Measurements from ENCODE around the gene C2CD3. TPM values are rescaled to one million over a fixed set of nuclear protein-coding genes. Genes with fewer than 3 reads are reported as not detected.

Gene C2CD3
- total RNA-seq, 1 donor from 2014 or later: 9.6 TPM

DNA sequence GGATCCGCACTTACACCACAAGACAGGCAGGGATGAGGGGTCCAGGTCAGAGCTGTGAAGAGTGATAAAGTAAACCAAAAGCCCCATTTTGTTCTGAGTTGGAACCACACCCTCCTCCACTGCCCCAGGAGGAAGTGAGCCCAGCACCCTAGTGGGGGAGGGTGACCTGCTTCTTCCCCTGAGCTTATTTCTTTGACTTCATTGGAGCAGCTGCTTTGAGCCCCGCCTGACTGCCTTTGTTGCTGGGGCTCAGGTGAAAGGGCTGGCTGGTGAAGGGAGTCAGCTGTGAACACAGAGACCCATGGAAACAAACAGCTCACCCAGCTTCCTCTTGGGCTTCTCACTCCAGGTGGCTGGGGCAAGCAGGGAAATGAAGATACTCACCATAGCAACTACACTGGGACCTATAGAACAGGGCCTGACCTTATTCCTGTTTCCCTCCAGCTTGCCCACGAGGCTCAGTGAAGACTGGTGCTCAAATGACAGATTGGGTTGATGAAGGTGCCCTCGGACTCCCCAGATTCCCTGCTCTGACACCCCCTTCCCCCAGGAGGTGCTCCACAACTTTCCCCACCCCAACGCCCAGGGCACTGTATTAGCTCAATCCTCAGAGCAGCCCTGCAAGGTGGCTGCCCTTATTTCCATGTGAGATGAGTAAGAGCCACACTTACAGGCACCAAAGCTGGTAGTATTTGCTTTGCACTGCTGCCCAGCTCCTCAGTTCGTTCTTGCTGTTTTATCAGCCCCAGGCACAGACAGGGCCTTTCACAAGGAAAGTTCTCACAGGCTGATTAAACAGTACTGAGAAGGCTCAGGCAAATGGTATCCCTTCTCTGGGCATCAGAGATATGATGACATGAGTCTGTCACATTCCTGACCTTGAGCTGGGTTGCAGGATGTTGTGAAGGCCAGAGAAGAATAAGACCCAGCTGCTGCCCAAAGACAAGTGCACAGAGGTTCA, 190.5 kb downstream of the C2CD3 start:
- ATAC-seq (no peak), DNase-seq (ENCODE audit: missing footprints) (peak; percentile 77)
- intact Hi-C loops (cut with DNase I): no loop called here

DNA sequence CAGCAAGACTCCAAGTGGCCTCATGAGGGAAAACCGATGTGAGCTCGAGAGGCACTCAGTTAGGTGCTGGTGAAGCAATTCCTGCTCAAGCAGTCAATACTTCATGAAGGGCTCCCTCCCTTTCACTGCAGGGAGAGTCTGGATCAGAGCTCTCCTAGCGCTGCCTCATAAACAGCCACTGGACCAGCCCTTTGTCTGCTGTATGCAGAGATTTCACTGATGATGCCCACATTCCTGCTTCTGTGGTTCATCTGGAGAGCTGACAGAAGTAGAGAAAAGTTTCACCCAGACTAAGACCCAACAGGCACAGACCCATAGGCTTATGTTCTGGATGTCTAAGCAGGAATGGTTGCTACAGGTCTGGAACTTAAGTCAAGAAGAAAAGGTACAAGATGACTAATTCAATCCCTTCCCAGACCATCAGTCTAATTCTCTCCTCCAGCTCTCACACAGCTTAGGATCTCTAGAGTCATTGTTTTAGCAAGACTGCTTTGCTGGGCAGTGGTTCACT, 192.2 kb downstream of the C2CD3 start:
- no peak for ATAC-seq
- intact Hi-C loops (cut with DNase I): no loop called here
- no peak for DNase-seq (ENCODE audit: missing footprints)

DNA sequence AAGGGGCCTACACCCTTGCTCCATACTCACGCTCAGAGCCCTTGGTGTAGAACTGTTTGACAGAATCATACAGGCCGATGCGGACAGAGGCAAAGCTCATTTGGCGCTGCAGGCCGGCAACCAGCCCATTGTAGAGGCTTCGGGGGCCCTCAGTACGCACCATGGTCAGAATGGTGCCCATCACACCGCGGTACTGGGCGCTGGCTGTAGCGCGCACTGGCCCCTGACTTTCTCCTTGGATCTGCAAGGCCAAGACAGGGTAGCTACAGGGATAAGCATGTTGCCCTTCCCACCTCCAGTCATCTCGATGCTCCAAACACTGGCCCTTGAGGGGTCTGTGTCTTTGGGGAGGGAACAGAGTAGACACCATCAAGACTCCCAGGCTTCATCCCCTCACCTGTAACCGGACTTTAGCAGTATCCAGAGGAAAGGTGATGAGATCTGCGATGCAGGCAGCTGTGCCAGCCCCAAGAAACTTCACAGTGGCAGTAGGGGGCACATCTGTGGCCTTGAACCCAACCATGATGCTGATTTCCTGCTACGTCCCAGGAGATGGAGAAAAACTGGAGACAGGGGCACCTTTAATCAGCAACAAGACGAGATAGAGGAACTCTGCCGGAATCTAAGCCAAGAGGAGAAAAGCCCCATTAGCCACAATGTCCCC, 192.8 kb downstream of the C2CD3 start:
- ATAC-seq (no peak), DNase-seq (ENCODE audit: missing footprints) (no peak)
- intact Hi-C loops (cut with DNase I): no loop called here

DNA sequence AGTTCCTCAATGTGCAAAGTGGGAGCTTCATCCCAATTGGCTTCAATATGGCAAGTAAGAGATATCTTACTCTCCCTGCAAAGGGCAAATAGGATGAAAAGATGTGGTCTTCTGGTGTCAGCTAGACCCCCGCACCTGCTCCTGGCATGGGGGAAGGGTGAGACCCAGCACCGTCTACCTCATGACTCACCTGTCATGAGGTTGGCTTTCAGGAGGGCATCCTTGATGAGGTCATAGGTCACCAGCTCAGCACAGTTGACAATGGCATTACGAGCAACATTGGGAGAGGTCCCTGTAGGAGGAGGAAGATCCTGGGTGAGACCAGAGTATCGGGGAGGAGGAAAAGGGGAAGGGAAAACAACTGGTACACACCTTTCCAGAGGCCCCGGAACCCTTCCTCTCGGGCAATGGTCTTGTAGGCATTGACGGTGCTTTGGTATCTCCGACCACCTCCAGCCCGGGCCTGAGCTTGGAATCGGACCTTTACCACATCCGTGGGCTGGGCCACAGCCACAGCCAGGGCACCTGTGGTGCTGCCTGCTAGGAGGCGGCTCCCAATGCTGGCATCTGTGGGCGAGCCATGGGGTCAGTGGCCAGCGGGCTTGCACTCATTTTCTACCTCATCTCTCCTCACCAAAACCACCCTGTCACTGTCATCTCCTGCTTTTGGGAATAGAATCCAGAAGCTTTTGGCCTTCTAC, 194.2 kb downstream of the C2CD3 start:
- DNase-seq (ENCODE audit: missing footprints) (no peak), ATAC-seq (no peak)
- intact Hi-C loops (cut with DNase I): no loop called here

DNA sequence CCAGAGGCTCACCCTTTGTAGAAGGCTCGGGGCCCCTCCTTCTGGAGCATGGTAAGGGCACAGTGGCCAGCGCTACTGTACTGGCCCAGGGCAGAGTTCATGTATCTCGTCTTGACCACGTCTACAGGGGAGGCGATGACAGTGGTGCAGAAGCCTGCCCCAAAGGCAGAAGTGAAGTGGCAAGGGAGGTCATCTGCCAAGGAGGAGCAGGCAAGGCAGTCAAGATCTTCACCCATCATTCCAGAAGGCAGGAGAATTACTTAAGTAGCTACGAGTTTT, 195.4 kb downstream of the C2CD3 start:
- ATAC-seq: no peak
- no peak for DNase-seq (ENCODE audit: missing footprints)
- intact Hi-C loops (cut with DNase I): no loop called here

DNA sequence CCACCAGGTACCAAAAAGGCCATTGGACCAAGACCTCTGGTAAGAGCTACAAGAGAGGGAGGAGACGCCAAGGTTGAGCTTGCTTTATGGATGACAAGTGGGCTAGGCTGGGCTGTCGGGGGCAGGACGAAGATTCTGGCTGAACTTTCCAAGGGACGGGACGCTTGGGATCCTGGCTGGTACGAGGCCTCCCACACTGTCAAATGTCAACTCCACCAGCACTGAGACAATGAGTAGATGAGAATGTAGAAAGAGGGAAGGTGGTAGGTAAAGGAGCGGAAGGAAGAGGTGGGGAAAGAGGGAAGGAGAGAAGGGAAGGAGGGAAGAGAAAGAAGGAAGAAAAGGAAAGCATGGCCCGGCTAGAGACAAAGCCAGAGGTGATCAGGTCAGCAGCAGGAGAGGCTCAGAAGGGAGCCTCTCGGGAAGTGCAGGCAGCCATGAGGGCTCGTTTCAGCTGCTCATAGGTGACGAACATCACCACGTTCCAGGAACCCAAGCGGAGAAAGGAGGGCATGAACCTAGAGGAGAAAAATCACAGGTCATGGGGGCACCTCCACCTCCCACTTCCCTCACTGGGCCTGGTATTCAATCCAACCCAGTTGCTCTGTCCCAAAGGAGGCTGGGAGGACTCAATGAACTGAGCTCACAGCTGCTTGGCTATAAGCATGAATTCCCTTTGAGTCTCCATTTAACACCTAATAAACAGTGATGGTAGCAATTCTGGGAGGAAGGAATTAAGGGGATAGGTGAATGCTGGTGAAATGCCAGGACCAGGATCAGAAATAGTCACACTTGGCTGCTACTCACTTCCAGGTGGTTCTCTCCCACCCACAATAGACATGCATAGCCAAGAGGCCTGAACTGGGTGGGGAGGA, 196.0 kb downstream of the C2CD3 start:
- DNase-seq (ENCODE audit: missing footprints) (no peak), ATAC-seq (no peak)
- intact Hi-C loops (cut with DNase I): no loop called here

DNA sequence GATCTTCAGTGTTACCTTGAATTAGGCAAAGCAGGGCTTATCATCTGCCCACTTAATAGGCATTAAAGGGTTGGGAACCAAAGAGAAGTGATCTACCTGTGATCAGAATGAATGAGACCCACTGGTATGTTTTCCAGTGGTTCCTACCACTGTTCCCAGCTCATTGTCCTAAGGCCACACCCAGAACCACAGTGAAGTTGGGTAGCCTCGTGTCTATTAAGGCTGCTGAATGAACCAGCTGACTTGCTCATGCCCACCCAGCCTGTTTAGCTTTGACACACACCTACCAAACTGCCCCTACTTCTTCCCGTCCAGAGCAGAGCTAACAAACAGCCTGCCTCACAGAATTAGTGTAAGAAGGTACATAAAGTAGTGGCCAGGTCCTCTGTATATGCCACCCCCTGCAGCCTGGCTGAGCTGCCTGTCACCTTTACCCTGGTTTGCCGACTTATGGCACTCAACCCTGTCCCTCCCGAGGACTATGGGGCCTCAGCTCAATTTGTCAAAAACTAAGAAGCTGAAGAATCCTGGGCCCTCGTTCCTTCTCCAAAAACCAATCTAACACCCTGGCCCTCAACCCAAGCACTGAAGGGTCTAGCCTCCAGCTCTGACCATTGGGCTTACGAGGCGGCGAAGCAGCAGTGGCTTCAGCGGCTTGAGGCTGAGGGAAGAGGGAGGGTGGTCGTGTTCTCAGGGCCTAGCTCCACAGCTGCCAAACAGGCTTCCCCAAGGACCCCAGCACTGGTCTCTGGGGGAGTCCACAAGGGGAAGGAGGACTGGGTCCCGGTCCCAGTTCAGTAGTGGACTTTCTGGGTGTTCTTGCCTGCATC, 198.0 kb downstream of the C2CD3 start:
- ATAC-seq (no peak), DNase-seq (ENCODE audit: missing footprints) (no peak)
- intact Hi-C loops (cut with DNase I): no loop called here

DNA sequence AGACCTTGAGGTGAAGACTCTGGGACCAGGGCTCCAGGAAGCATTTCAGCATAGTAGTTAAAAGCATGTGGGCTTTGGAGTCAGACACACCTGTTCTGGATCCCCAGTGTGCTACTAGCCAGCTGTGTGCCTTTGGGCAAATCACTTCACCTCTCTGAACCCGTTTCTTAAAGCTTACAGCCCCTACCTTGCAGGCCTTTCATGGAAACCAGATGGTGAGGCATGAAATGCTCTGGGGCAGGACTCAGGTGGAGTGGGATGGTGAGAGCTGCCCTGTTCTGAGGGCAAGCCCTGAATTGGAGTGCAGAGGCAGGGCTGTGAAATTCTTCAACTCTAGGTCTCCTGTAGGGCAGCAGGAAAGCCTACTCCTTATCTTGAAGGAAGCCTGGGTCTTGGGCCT, 198.6 kb downstream of the C2CD3 start:
- ATAC-seq (no peak), DNase-seq (ENCODE audit: missing footprints) (no peak)
- intact Hi-C loops (cut with DNase I): no loop called here

DNA sequence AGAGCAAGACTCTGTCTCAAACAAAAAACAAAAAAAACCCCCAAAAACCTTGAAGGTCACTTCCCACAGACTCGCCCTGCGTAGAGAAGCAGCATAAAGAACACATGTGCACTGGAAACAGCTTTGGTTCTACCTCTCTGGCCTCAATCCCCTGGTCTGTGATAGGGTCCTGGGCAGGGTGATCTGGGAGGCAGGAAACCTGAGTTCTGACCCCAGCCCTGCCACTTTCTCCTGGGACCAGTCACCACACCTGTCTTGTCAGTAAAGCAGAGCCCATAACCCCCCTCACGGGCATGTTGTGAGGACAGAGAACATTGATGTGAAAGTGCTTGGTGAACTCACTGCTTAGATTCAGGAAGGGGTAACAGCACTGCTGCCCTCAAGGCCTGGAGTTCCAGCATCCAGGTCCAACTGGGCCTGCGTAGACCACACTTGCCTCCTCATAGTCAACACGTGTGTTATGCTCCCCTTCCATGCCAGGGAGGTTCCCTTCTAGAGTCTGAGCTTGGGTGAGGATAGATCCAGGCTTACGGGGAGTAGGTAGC, 199.6 kb downstream of the C2CD3 start:
- intact Hi-C loops (cut with DNase I): no loop called here
- ATAC-seq (no peak), DNase-seq (ENCODE audit: missing footprints) (no peak)

DNA sequence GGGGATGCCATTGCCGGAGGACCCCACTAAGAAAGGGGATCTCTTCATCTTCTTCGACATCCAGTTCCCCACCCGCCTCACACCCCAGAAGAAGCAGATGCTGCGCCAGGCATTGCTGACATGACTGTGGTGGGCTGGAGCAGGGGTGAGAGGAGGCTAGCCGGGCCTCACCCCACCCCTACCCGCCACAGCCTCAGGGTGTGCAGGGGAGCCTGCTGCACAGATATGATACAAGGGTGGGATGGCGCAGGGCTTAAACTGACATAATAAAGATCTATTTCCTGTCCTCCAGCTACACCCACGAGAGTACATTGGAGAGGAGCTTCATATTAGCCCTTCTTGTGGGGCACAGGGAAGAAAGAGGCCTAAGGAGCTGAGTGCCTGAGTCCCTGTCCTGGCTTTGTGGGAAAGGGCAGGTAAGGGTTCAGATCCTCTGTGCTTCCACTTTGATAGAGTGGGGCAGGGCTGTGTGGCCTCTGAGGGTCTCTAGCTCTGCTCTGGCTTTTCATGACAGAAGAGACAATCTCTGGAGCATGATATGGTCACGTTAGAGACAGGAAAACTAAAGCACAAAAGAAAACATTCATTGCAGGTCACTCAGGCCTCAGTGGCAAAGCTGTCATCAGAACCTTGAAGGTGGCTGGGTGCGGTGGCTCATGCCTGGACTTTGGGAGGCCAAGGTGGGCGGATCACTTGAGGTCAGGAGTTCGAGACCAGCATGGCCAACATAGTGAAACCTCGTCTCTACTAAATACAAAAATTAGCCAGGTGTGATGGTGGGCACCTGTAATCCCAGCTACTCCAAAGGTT, 200.6 kb downstream of the C2CD3 start:
- ATAC-seq (no peak), DNase-seq (ENCODE audit: missing footprints) (no peak)
- intact Hi-C loops (cut with DNase I): no loop called here

DNA sequence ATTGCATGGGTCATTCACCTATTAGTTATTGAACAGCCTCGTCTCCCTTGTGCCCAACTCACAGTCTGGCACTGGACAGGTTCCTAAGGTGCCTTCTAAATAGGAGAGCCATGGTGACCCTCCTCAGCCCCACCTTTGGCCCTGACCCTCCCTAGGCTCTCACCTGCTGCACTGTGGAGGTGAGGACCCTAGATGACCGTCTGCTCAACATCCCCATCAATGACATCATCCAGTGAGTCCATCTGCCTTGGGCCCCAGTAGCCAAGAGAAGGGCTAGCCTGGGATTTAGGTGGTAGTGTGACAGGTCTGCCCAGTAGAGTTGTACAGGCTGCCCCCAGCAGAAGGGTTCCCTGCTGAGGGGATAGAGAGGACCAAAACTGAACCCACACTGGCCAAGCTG, 201.7 kb downstream of the C2CD3 start:
- ATAC-seq (no peak), DNase-seq (ENCODE audit: missing footprints) (no peak)
- intact Hi-C loops (cut with DNase I): no loop called here

DNA sequence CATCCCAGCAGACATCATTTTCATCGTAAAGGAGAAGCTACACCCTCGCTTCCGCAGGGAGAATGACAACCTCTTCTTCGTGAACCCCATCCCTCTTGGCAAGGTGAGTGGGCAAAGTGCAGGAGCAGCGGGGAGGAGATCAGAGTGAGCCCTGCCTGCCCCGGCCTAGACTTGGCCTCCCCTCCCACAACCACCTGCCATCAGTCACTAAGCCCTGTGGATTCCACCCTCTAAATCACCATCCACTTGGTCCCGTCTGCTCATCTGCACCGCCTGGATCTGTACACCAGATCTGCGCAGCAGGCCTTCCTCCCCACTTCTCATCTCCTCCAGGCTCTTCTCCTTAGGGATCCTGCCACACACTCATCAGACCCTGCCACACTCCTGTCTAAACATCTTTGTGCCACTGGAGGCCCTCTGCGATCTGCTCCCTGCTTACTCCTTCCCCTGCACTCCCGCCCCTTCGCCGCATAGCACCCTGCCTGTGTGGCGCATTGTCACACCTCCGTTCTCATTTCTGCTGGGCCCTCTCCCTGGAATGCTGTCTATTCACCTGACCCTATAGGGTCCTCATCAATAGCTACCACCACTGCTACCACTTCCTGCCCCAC, 202.3 kb downstream of the C2CD3 start:
- ATAC-seq: no peak
- no peak for DNase-seq (ENCODE audit: missing footprints)
- intact Hi-C loops (cut with DNase I): no loop called here

DNA sequence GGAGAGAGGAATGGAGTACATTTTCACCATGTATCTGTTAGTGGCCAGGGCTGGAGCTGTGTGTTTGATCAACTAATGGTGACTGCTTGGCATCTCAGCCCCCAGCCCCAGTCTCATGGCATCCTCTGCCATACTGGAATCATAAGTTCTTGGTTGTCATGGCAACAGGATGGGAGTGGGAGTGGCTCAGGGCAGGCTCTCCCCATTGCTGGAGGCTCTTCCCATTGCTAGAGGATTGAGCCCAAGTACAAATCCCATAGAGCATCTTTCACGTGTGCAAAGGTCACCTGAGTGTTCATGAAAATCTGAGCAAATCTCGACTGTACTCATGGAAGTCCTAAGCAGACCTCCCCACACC, 205.1 kb downstream of the C2CD3 start:
- ATAC-seq (no peak), DNase-seq (ENCODE audit: missing footprints) (no peak)
- intact Hi-C loops (cut with DNase I): no loop called here

DNA sequence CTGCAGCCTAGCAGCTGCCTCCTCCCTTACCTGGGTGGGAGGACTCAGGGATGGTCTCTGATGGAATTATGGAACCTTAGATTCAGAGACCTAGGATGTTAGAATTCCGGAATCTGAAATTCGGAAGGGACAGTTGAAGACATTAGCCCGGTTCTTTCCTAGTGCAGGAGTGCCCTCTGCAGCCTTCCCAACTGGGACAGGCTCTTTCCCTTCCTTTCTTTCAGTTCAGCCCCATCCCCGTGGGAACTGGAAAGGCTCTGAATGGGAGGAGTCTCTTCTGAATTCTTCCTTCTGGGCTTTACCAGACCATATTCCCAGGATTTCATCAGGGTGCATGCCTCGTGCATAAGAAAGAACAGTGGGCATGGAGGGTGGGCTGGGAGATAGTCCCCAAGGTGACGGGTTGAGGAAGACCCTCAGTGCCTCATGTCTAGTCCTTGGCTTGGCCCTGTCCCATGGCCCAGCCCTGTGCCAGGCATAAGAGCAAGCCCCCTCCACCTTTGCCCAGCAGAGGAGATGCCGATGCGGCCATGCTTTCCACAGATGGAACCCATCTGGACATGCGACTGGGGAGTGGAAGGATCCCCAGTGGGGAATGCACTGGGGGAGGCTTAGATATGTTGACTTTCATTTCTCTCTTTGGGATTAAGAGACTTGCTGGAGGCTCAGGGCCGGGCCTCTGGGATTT, 205.6 kb downstream of the C2CD3 start:
- ATAC-seq (no peak), DNase-seq (ENCODE audit: missing footprints) (no peak)

DNA sequence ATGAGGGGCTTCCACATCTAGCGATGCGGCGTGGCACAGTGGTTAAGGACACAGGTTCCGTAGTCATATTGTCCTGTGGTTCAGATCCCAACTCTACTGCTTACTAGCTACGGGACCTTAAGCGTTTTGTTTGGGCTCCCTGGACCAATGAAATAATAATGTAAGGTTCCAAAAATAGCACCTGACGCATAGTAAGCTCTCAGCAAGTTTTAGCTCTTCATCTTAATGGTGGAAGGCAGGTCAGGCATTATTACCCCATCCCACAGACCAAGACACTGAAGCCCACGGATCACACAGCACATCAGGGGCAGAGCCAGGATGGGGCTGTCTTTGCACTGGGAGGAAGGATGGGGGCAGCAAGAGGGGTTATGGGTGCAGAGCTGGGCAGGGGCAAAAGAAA, 206.9 kb downstream of the C2CD3 start:
- DNase-seq (ENCODE audit: missing footprints): no peak
- intact Hi-C loops (cut with DNase I): loop anchor here (5.0 kb wide), 3 partner anchors 53 to 483 kb away; no protein-coding TSS in a partner anchor
- no peak for ATAC-seq

More for the DNA sequence above, 205.6 kb downstream of the C2CD3 start:
- intact Hi-C loops (cut with DNase I): no loop called here
